Measurements from ENCODE around the gene GAS7.

GAS7 gene

DNA sequence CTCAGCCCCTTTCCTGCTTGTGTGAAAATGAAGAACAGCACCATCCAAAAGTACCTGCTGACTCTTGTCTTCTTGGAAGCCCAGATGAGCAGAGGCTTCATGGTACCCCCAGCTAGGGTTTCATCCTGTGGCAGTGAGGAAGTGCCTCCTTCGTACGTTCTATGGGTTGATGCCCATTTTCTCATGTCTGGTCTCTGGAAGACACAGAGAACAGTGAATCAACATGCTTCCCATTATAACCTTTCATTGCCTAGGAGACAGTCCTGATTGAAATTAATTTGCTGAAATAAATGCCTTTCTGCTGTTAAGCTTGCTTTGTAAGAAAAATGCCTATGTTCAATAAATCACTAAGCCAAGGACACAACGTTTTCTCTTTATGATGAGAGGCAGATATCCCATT is 329.9 kb downstream of the GAS7 start:
- no peak for DNase-seq

DNA sequence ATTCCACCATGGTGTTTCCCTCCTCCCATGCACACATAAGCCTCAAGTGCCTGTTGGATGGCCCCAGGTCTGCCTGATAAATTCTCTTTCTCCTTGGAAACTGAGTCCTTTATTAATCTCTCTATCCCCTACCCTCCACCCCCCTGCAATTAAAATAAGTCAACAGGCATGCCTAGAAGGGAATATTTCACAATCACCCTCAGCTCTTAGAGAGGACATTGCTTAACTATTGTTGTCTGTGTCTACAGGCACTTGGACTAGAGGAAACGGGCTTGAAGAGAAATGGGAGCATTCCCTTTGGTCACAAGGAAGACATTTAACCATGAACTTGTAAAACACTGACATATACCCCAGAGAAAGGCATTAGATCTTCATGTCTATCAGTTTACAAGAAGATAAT is 332.8 kb downstream of the GAS7 start:
- no peak for DNase-seq

DNA sequence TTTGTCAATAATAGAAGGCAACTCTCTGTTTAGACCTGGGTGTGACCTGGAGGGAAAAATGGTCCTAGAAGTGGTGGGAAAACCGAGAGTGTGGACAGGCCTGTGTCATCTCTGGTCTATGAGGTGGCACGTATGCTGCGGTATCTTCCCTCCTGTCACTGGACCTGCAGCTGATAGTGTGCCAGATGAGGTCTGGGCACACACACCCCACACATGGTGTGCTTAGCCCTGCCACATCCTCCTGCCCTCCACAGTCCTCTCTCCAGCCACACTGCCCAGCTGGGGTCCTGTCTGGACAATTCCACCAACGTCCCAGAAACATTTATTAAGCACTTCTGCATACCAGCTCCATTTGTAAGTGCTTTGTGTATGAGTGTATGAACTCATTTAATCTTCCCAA is 335.5 kb downstream of the GAS7 start:
- DNase-seq: no peak

DNA sequence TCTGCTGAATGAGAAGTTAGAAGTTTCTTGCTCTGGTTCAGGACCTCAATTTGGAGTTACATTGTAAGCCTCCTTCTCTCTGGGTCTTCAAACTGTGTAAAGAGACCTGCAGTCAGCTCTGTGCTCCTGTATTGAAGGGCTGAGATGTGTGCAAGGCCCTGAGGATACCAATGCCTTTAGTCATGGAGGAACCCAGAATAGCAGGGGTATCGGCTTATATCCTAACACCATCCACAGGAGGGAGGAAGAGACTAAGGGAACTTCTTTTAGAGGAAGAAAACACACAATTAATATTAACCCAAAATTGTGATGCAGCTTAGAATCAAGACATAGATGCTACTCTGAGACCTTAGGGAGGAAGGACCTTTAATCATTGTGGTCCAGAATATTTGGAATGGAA is 336.2 kb downstream of the GAS7 start:
- no peak for DNase-seq

DNA sequence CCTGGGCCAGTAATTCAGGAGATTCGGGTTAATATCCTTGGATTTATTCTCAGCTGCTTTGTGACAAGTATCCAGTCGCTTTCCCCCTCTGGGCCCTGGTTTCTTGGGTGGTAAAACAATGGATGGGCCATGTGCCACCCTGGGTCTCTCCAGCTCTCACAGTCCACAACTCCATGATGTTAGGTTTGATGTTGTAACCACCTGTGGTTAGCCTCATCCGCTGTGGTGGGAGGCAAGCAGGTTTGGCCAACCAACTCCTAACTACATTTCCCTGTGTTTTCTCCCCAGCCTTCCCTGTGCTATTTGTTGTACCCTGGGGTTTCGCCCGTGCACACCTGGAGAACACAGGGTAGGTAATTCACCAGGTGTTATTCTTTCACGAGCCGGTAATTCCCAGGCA is 337.6 kb downstream of the GAS7 start:
- no peak for DNase-seq
